GM12873 (cell line): ENCODE measurements around the gene PDSS1.

Experiments
- TF ChIP-seq, protein P1 (sequence below): IDR thresholded peaks from 2 replicates; pipeline ENCODE4 v1.5.1; 2012; ENCODE audit warnings: low read depth, mild to moderate bottlenecking, moderate library complexity, low read length, control low read depth; ENCODE audit not compliant: insufficient read depth; ENCODE audit errors: missing control alignments

The PDSS1 gene

GRCh38 chr10:26679588-26679987, 17.9 kb upstream of the PDSS1 start:
- TF ChIP-seq, protein P1, sequence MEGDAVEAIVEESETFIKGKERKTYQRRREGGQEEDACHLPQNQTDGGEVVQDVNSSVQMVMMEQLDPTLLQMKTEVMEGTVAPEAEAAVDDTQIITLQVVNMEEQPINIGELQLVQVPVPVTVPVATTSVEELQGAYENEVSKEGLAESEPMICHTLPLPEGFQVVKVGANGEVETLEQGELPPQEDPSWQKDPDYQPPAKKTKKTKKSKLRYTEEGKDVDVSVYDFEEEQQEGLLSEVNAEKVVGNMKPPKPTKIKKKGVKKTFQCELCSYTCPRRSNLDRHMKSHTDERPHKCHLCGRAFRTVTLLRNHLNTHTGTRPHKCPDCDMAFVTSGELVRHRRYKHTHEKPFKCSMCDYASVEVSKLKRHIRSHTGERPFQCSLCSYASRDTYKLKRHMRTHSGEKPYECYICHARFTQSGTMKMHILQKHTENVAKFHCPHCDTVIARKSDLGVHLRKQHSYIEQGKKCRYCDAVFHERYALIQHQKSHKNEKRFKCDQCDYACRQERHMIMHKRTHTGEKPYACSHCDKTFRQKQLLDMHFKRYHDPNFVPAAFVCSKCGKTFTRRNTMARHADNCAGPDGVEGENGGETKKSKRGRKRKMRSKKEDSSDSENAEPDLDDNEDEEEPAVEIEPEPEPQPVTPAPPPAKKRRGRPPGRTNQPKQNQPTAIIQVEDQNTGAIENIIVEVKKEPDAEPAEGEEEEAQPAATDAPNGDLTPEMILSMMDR: no peak

GRCh38 chr10:26681076-26681475, 16.4 kb upstream of the PDSS1 start:
- TF ChIP-seq, protein P1: no peak

GRCh38 chr10:26682931-26683330, 14.6 kb upstream of the PDSS1 start:
- TF ChIP-seq, protein P1: no peak

GRCh38 chr10:26684667-26685264, 12.7 kb upstream of the PDSS1 start:
- TF ChIP-seq, protein P1: peak; percentile 59

DNA sequence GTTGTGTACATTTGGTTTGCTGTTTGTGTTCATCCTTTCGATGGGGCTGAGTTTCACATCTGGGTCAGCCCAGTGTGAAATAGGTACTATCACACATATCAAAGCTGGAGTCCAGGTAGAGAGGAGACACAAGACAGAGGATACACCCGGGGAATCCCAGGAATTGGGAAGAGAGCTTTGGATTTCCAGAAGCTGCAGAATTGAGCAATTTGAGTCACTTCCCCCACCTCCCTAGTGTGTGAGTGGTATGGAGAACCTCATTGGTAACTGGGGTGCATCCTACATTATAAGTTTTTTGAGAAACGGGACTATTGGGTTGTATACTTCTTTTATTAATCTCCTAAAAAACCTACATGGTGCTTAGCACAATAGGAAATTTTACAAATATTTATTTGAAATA, 12.1 kb upstream of the PDSS1 start:
- TF ChIP-seq, protein P1: no peak

- TF ChIP-seq, protein P1: no peak
Observed at GRCh38 chr10:26689399-26689798, 8.1 kb upstream of the PDSS1 start.

- TF ChIP-seq, protein P1: no peak
Observed at GRCh38 chr10:26690731-26691475, 6.6 kb upstream of the PDSS1 start.
